Activated effector memory CD4-positive, alpha-beta T cell treated with anti-CD3 and anti-CD28 coated beads, Interleukin-2, amount 50 U/mL, for 16 hours (primary cell): ENCODE measurements around the gene EDN2.

ENCODE experiments used
- DNase-seq: peaks from one replicate; pipeline ENCODE4 v3.0.0-alpha.2; 2020

The EDN2 gene

DNA sequence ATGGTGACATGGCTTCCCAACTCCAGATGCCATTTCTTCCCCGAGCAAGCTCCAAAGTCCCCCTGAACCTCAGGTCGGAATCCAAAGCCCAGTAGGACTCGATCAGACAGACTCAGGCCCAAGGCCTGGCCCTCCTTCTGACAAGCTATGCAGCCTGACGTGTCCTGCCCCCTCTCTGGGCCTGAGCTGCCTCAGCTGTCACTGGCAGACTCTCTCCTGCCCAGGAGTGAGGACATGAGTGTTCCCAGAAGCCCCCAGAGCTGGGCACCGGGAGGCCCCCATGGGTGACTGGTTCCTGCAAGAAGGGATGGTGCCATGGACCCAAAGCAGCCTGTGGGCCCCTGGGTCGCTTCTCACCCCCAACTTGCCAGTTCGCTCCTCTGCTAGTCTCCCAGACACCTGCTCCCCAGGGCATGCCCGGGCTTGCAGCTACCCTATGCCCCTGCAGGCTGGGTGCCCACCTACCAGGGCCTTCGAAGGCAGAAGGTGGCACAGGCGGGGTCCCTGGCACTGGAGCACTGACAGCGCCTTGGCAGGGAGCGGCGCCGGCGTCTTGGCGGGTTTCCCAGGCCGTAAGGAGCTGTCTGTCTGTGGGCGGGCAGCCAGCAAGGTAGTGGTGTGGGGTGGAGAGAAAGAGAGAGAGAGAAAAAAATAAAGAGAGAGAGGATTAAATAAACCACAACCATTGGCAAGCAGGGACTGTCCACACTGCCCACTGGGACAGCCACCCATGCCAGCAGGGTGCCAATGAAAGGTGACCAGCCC, 2.3 kb downstream of the EDN2 start:
- no peak for DNase-seq

DNA sequence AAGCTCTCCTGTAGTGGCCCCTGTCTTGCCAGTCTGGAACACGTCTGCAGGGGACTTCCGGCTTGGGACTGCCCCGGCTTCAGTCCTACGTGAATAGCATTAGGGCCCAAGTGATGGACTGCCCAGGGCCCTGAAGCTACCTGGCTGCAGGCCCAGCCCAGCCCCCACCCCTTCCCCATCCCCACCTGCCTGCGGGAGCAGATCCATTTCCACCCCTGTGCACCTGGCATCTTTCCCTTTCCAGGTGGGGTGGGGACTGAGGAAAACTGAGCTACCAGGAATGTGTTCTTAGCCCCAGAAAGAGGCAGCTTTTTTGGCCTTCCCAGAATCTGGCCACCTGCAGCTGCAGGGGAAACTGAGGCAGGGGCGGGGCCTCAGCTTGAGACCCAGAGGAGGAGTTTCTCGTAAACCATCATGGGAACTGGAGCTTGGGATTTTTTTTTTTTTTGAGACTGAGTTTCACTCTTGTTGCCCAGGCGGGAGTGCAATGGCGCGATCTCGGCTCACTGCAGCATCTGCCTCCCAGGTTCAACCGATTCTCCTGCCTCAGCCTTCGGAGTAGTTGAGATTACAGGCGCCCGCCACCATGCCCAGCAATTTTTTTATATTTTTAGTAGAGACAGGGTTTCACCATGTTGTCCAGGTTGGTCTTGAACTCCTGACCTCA, 3.2 kb downstream of the EDN2 start:
- DNase-seq = no peak

DNA sequence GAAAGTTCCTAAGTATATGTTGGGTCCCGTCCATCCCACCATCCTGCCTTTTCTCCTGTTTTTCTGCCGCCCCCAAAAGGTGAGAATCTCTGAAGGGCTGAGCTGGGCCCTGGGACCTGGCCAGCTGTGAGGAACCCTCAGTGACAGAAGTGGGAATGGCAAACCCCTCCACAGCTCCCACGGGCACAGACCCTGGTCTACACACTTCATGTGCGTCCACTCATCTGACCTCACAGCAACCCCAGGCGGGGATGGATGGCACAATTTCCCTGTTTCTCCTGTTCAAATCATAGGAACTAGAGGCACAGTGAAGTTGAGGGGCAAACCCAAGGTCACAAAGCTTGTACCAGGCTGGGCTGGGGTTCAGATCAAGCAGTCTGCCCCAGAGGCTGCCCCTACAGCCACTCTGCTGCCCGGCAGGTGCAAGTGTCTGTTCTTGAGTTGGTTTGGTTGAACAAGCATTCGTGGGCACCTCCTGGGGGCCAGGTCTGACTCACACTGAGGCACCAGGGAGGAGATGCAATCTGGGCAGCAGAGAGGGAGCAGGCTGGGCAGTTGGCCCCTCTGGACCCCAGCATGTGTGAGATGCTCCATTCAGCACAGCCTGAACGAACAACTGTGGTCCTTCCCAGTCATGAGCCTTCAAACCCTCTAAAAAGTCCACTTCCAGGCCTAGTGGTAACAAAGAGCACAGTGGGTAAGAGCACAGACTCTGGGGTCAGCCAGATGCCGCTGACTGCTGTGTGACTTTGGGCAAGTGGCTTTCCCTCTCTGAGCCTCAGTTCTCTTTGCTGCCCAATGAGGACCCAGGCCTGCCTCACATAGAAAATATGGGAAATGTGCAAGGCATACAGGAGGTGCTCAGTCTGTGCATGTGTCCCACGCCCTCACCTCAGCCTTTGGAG, 4.0 kb downstream of the EDN2 start:
- no peak for DNase-seq

- DNase-seq = no peak
Observed at GRCh38 chr1:41479808-41480160, 4.7 kb downstream of the EDN2 start.

GRCh38 chr1:41479000-41479807, 5.3 kb downstream of the EDN2 start:
- DNase-seq = no peak

GRCh38 chr1:41478118-41478748, 6.2 kb downstream of the EDN2 start:
- no peak for DNase-seq

GRCh38 chr1:41476807-41477361, 7.6 kb downstream of the EDN2 start:
- no peak for DNase-seq

- DNase-seq = no peak
Observed at GRCh38 chr1:41475859-41476567, 8.5 kb downstream of the EDN2 start.

GRCh38 chr1:41475346-41475745, 9.1 kb downstream of the EDN2 start:
- DNase-seq = no peak

- DNase-seq = no peak
Observed at GRCh38 chr1:41474490-41475271, 9.8 kb downstream of the EDN2 start.

- DNase-seq = no peak
Observed at GRCh38 chr1:41473738-41474362, 10.6 kb downstream of the EDN2 start.

- no peak for DNase-seq
Observed at GRCh38 chr1:41471658-41472057, 12.8 kb downstream of the EDN2 start.

- DNase-seq = no peak
Observed at GRCh38 chr1:41469706-41470105, 14.8 kb downstream of the EDN2 start.

DNA sequence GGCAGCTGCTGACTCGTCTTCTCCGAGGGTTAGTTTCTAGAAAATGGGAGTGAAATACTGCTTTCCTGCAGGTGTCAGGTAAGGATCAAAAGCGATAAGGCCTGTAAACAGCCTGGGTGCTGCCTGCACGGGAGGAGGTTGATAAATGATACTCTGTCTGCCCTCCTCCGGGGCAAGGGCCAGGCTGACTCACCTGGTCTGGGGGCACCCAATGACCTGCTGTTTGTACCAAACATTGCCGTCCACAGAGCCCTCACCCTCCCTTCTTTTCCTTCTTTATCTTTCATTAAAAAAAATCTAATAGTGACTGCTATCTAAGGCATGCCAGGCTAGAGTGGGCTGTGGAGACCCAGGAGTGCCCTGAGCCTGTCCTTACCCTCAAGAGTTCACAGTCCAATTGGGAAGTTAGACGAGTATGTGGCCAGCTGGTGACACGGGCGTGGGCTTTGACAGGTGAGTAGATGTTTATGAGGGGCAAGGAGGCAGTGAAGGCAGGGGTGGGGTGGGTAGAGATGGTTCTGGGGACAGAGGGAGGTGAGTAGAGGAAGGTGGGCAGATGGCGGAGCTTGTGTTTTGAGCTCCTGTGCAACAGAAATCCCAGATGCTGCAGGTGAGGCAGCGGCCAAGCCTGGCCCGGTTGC, 16.2 kb downstream of the EDN2 start:
- no peak for DNase-seq

DNA sequence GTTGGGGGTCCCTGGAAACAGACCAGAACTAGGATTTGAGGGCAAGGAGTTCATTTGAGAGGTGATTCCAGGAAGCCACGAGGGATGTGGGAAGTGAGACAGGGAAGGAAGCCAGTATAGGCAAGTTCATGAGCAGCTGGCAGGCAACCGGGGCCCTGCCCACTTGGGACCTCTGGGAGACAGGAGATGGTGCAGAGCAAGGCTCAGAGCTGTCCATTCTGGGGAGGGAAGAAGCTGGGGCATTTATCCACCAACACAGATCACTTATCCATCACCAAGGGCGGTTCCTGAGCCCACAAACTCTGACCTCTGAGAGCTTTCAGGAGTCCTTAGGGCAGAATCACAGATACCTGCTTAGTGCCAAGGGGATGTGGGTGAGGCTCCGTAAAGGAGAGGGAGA, 16.8 kb downstream of the EDN2 start:
- no peak for DNase-seq

DNA sequence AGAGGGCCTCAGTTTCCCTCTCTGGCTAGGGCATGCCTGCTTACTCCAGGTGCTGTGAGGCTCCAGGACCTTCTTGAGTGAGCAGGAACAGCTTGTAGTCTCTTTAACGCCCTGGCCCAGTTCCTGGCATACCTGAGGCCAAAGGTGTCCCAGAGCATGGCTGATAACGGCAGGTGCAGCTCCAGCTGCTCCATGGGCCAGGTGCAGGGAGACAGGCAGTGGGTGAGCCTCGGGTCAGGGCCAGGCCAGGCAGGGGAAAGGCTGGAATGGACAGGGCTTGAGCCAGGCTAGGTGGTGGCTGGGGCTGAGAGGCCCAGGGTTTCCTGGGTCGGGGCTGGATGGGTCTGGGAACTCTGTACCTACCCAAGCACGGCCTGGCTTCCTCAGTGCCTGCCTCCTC, 18.3 kb downstream of the EDN2 start:
- DNase-seq = no peak

- DNase-seq = no peak
Observed at GRCh38 chr1:41465741-41466140, 18.7 kb downstream of the EDN2 start.

GRCh38 chr1:41464885-41465284, 19.6 kb downstream of the EDN2 start:
- DNase-seq = no peak

GRCh38 chr1:41463516-41463915, 21.0 kb downstream of the EDN2 start:
- no peak for DNase-seq

DNA sequence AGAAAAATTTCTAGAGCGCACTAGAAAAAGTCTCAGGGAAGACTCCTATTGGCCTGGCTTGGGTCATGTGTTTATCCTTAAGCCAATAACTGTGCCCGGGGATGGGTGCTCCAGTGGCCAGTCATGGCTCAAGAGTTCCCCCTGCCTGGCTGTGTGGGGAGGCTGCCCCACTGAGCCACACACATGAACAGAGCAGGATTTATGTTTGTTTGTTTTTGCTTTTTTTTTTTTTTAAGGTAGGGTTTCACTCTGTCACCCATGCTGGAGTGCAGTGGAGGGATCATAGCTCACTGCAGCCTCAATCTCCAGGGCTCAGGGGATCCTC, 21.8 kb downstream of the EDN2 start:
- no peak for DNase-seq
